DOHH2 (cell line): ENCODE results near the gene CLIP2.

ENCODE experiments used
- H3F3A ChIP-seq: fragments of 200-600 bp; sonication (generic), shearing (Covaris generic); 2 replicates; pipeline ENCODE4 v1.6.0; 2016; ENCODE audit warnings: antibody characterized with exemption, mild to moderate bottlenecking; ENCODE audit not compliant: control insufficient read depth, insufficient read depth
- H3K27ac ChIP-seq: fragments of 200-600 bp; sonication (generic); 2 replicates; pipeline ENCODE4 v1.5.1; 2014; ENCODE audit warnings: low read depth, mild to moderate bottlenecking, low read length, moderate library complexity
- H3K27me3 ChIP-seq: fragments of 200-600 bp; sonication (generic); 2 replicates; pipeline ENCODE4 v1.6.1; 2014; ENCODE audit warnings: mild to moderate bottlenecking, low read length, mixed read lengths; ENCODE audit not compliant: control insufficient read depth
- H3K36me3 ChIP-seq: fragments of 200-600 bp; sonication (generic); 2 replicates; pipeline ENCODE4 v1.6.1; 2014; ENCODE audit warnings: mild to moderate bottlenecking, low read length, moderate library complexity, mixed read lengths; ENCODE audit not compliant: control insufficient read depth
- H3K4me1 ChIP-seq: fragments of 200-600 bp; sonication (generic); 2 replicates; pipeline ENCODE4 v1.6.1; 2014; ENCODE audit warnings: mild to moderate bottlenecking, low read length, mixed read lengths; ENCODE audit not compliant: control insufficient read depth
- H3K4me2 ChIP-seq: fragments of 200-600 bp; sonication (generic); 2 replicates; pipeline ENCODE4 v1.6.0; 2014; ENCODE audit warnings: mild to moderate bottlenecking, low read length, moderate library complexity
- H3K4me3 ChIP-seq: fragments of 200-600 bp; sonication (generic); 2 replicates; pipeline ENCODE4 v1.5.1; 2014; ENCODE audit warnings: mild to moderate bottlenecking, low read length, mixed read lengths
- H3K79me2 ChIP-seq: fragments of 200-600 bp; sonication (generic); 2 replicates; pipeline ENCODE4 v1.6.1; 2014; ENCODE audit warnings: mild to moderate bottlenecking, low read length, mixed read lengths; ENCODE audit not compliant: control insufficient read depth
- H3K9me2 ChIP-seq: fragments of 200-600 bp; sonication (generic); replicated peaks from 2 replicates; pipeline ENCODE4 v1.6.1; 2014; ENCODE audit warnings: mild to moderate bottlenecking, low read length, mixed read lengths; ENCODE audit not compliant: control insufficient read depth
- H3K9me3 ChIP-seq: fragments of 200-600 bp; sonication (generic); 2 replicates; pipeline ENCODE4 v1.6.1; 2014; ENCODE audit warnings: antibody characterized with exemption, low read length, mixed read lengths; ENCODE audit not compliant: control insufficient read depth, insufficient read depth
- H4K20me1 ChIP-seq: fragments of 200-600 bp; sonication (generic); 2 replicates; pipeline ENCODE4 v1.6.0; 2014; ENCODE audit warnings: low read depth, mild to moderate bottlenecking, antibody characterized with exemption, low read length, moderate library complexity; ENCODE audit not compliant: control insufficient read depth, insufficient read depth
- EZH2phosphoT487 ChIP-seq: fragments of 200-600 bp; sonication (generic); IDR thresholded peaks from 2 replicates; pipeline ENCODE4 v1.6.1; 2017; ENCODE audit warnings: borderline replicate concordance, mild to moderate bottlenecking, antibody characterized with exemption, low read length, moderate library complexity, mixed read lengths
- TF ChIP-seq, protein P1 (sequence below): fragments of 200-600 bp; sonication (generic); IDR thresholded peaks from one replicate; pipeline ENCODE4 v1.5.1; 2014; ENCODE audit warnings: antibody characterized with exemption, mild to moderate bottlenecking, low read depth, low read length; ENCODE audit not compliant: poor library complexity, severe bottlenecking

CLIP2 gene

DNA sequence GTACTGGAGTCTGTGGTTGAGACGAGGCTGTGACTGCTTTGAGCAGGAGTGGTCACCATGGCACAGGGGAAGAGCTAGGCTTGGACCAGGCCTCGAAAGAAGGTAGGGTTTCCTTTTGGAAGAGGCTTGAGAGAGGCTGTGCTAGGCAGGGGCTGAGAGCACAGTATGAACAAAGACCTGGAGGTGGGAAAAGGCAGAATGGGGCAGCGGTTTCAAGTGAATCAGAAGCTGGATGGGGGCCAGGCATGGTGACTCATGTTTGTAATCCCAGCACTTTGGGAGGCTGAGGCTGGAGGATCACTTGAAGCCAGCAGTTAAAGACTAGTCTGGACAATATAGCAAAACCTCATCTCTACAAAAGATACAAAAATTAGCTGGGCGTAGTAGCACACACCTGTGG lies 65.9 kb downstream of the CLIP2 start:
- Histone ChIP-seq H3K4me1 (no peaks in the 10 kb centered on the region), H3F3A (no peaks in the 10 kb centered on the region), H4K20me1 (no peaks in the 10 kb centered on the region), H3K27me3 (no peaks in the 10 kb centered on the region), H3K27ac (no peak overlapping the region), H3K9me3 (peaks cover 4% of the 10 kb centered on the region; the same call in 1 of the 2 replicates), H3K79me2 (no peaks in the 10 kb centered on the region), H3K36me3 (peaks cover 4% of the 10 kb centered on the region; the same call in 1 of the 2 replicates), H3K9me2 (no peaks in the 10 kb centered on the region), H3K4me2 (no peak overlapping the region), H3K4me3 (no peak overlapping the region)
- no peak for TF ChIP-seq EZH2phosphoT487
- TF ChIP-seq, protein P1, sequence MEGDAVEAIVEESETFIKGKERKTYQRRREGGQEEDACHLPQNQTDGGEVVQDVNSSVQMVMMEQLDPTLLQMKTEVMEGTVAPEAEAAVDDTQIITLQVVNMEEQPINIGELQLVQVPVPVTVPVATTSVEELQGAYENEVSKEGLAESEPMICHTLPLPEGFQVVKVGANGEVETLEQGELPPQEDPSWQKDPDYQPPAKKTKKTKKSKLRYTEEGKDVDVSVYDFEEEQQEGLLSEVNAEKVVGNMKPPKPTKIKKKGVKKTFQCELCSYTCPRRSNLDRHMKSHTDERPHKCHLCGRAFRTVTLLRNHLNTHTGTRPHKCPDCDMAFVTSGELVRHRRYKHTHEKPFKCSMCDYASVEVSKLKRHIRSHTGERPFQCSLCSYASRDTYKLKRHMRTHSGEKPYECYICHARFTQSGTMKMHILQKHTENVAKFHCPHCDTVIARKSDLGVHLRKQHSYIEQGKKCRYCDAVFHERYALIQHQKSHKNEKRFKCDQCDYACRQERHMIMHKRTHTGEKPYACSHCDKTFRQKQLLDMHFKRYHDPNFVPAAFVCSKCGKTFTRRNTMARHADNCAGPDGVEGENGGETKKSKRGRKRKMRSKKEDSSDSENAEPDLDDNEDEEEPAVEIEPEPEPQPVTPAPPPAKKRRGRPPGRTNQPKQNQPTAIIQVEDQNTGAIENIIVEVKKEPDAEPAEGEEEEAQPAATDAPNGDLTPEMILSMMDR = no peak

DNA sequence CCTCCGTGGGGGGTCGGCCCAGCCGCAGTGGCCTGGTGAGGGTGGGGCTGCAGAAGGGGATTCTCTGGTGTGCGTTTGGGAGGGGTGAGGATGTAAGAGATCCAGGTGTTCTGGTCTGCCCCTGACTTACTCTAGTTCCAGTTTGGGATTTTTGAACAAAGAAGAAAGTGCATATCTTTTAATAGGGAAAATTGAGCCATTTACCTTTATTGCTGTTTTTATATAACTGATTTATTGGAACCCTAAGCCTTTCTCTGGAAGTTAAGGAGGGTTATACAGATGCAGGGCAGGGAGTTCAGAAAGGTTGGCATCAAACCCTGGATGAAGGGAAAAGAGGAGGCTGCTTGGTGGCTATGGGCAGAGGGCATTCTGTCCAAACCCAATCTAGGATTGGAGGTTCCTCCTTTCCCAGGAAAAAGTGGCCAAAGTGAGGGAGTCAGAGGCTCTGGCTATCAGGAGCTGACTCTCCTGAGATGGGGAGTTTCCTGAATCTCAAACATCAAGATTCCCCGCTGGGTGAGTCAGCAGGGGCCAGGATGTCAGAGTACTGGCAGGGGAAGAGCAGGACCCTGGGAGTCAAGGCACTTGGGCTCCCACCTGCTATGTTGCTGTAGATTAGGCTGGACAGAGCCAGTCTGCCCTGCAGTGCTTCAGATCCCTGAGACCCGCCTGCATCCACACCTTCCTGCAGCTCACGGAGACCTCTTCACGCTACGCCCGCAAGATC lies 67.5 kb downstream of the CLIP2 start:
- no peaks in the 10 kb centered on the region for H3K79me2 ChIP-seq
- H3K4me2 ChIP-seq = no peak overlapping the region
- no peaks in the 10 kb centered on the region for H3K4me1 ChIP-seq
- no peak overlapping the region for H3K27ac ChIP-seq
- H3K4me3 ChIP-seq = no peak overlapping the region
- no peaks in the 10 kb centered on the region for H3K27me3 ChIP-seq
- H3K9me3 ChIP-seq = peaks cover 4% of the 10 kb centered on the region; the same call in 1 of the 2 replicates
- no peaks in the 10 kb centered on the region for H4K20me1 ChIP-seq
- no peaks in the 10 kb centered on the region for H3F3A ChIP-seq
- peaks cover 4% of the 10 kb centered on the region; the same call in 1 of the 2 replicates for H3K36me3 ChIP-seq
- TF ChIP-seq EZH2phosphoT487 = no peak
- TF ChIP-seq, protein P1 = no peak
- H3K9me2 ChIP-seq = no peaks in the 10 kb centered on the region

DNA sequence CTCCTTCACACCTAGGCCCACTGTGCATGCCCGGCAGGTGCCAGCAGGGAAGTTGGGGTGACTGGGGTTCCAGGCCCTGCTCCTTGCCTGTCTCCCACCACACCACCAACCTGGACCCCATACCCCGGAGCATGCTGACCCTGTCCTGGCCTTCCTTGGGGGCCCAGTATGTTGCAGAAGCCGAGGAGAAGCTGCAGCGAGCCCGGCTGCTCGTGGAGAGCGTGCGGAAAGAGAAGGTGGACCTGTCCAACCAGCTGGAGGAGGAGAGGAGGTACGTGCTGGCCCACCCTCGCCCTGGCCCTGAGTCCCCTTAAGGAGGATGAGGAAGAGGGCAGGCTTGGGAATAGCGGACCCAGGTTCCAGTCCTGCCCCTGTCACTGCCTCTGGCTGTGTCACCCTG lies 70.8 kb downstream of the CLIP2 start:
- Histone ChIP-seq H3K79me2 (no peaks in the 10 kb centered on the region), H4K20me1 (no peaks in the 10 kb centered on the region)

DNA sequence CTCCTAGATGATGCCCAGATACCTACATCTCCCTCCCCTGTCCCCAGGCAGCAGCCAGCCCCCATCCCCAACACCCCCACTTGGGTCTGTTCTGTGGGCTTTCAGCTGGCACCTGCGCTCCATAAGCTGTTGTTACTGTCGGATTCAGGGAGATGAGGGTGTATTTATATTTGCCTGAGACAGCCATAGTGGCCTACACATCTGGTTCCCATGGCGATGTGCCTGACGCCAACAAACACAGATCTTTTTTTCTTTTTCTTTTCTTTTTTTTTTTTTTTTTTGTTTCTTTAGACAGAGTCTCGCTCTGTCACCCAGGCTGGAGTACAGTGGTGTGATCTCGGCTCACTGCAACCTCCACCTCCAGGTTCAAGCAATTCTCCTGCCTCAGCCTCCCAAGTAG lies 73.1 kb downstream of the CLIP2 start:
- no peaks in the 10 kb centered on the region for H4K20me1 ChIP-seq
- H3K79me2 ChIP-seq = no peaks in the 10 kb centered on the region
- no peaks in the 10 kb centered on the region for H3K9me2 ChIP-seq
- H3K4me3 ChIP-seq = no peak overlapping the region
- H3K27me3 ChIP-seq = no peaks in the 10 kb centered on the region
- TF ChIP-seq, protein P1 = no peak
- no peak for TF ChIP-seq EZH2phosphoT487
- H3K36me3 ChIP-seq = peaks cover 1% of the 10 kb centered on the region; the same call in 1 of the 2 replicates
- H3K4me2 ChIP-seq = no peak overlapping the region
- H3F3A ChIP-seq = no peaks in the 10 kb centered on the region
- peaks cover 16% of the 10 kb centered on the region for H3K4me1 ChIP-seq
- no peaks in the 10 kb centered on the region for H3K9me3 ChIP-seq
- no peak overlapping the region for H3K27ac ChIP-seq

More for the DNA sequence above, 70.8 kb downstream of the CLIP2 start:
- H3K9me2 ChIP-seq = no peaks in the 10 kb centered on the region
- no peak overlapping the region for H3K4me3 ChIP-seq
- H3K27ac ChIP-seq = no peak overlapping the region
- H3K9me3 ChIP-seq = peaks cover 4% of the 10 kb centered on the region; the same call in 1 of the 2 replicates
- H3K4me2 ChIP-seq = no peak overlapping the region
- no peaks in the 10 kb centered on the region for H3K27me3 ChIP-seq
- H3K36me3 ChIP-seq = peaks cover 4% of the 10 kb centered on the region; the same call in 1 of the 2 replicates
- no peaks in the 10 kb centered on the region for H3F3A ChIP-seq
- no peaks in the 10 kb centered on the region; the same call in 1 of the 2 replicates for H3K4me1 ChIP-seq
- TF ChIP-seq EZH2phosphoT487 = no peak
